ENCODE data around the gene ALAD.
A peak's percentile ranks its signal among the peaks of the same experiment; 100 is the strongest.

Gene ALAD

GRCh38 chr9:113340011-113340699 is 60.9 kb downstream of the ALAD start, which contains the start of gene WDR31:
WDR31 (minus strand) TSS chr9:113340275; CDS start chr9:113332022, 8,253 bp downstream.
- peak; percentile 55 for DNase-seq (ENCODE audit: low read depth)
- TF ChIP-seq, protein P1, sequence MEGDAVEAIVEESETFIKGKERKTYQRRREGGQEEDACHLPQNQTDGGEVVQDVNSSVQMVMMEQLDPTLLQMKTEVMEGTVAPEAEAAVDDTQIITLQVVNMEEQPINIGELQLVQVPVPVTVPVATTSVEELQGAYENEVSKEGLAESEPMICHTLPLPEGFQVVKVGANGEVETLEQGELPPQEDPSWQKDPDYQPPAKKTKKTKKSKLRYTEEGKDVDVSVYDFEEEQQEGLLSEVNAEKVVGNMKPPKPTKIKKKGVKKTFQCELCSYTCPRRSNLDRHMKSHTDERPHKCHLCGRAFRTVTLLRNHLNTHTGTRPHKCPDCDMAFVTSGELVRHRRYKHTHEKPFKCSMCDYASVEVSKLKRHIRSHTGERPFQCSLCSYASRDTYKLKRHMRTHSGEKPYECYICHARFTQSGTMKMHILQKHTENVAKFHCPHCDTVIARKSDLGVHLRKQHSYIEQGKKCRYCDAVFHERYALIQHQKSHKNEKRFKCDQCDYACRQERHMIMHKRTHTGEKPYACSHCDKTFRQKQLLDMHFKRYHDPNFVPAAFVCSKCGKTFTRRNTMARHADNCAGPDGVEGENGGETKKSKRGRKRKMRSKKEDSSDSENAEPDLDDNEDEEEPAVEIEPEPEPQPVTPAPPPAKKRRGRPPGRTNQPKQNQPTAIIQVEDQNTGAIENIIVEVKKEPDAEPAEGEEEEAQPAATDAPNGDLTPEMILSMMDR (IDR thresholded peaks at IDR 0.05; ENCODE audit: control insufficient read depth, insufficient read depth, low read depth, low read length, missing control alignments): no peak

GRCh38 chr9:113337714-113338113 is 63.4 kb downstream of the ALAD start:
- TF ChIP-seq, protein P1 (IDR thresholded peaks at IDR 0.05; ENCODE audit: control insufficient read depth, insufficient read depth, low read depth, low read length, missing control alignments): no peak
- no peak for DNase-seq (ENCODE audit: low read depth)
- H3K4me3 ChIP-seq (ENCODE audit: control insufficient read depth, low read depth, low read length): no peak overlapping the region

More at GRCh38 chr9:113340011-113340699, 60.9 kb downstream of the ALAD start, which contains the start of gene WDR31:
- H3K4me3 ChIP-seq (ENCODE audit: control insufficient read depth, low read depth, low read length): peak within 1 kb of the TSS; percentile 84

Measured in AG09309 (cell line).